HepG2 (cell line): ENCODE data around the gene SFTPB. TPM values are rescaled to one million over a fixed set of nuclear protein-coding genes. Genes with fewer than 3 reads are reported as not detected.
A peak's percentile ranks its signal among the peaks of the same experiment; 100 is the strongest.

ENCODE experiments used
- ATAC-seq: fragments of 200-7000 bp; cut with Tn5 transposase; 3 replicates; pipeline ENCODE4 v1.9.1; 2020; ENCODE audit warnings: mild to moderate bottlenecking, moderate library complexity
- BruUV-seq: library from RNA; stranded (reverse); fragments of 400-500 nt; replicated peaks from 2 replicates; lab custom pipeline; 2021; lab: Mats Ljungman, UMichigan
- CTCF ChIA-PET: fragments of 300-600 bp; formaldehyde crosslinking; extraction: SDS; loops from one replicate; lab custom pipeline; 2021; ENCODE audit warnings: low total read pairs, inconsistent platforms, low intra/inter-chr PET ratio; lab: Yijun Ruan, JAX
- POLR2A ChIA-PET: fragments of 350-600 bp; sonication (Branson Sonifier 250); formaldehyde crosslinking; loops from one replicate; lab custom pipeline; 2020; ENCODE audit warnings: antibody characterized with exemption, inconsistent platforms; lab: Yijun Ruan, JAX
- DNase-seq: peaks from one replicate; pipeline ENCODE4 v3.0.0-alpha.2; 2015; ENCODE audit warnings: low spot score
- FAIRE-seq: peaks from 3 replicates; lab custom pipeline; 2011; peaks lifted over from hg19 to GRCh38; lab: Jason Lieb, UNC
- H2AFZ ChIP-seq: one replicate; pipeline ENCODE4 v1.6.1; 2011; ENCODE audit warnings: low read length, inconsistent platforms
- H3K27ac ChIP-seq: fragments of 300-600 bp; 3 replicates; pipeline ENCODE4 v1.8.0; 2011; ENCODE audit warnings: mixed run types, mild to moderate bottlenecking, mixed read lengths, low read length, inconsistent platforms; ENCODE audit not compliant: insufficient read depth; ENCODE audit errors: extremely low read length
- H3K27me3 ChIP-seq, 2 experiments: fragments of 200-600 bp in 1 of 2; 2 replicates in 1 of 2; 3 replicates in 1 of 2; pipeline versions ENCODE4 v1.6.0 to v1.8.0; 2011; ENCODE audit warnings: low read length in 2 of 2, mild to moderate bottlenecking in 2 of 2, moderate library complexity in 2 of 2, inconsistent platforms in 1 of 2; ENCODE audit not compliant: insufficient read depth in 2 of 2, control insufficient read depth in 1 of 2
- H3K36me3 ChIP-seq, 2 experiments: fragments of 200-600 bp in 1 of 2; replicated peaks in 1 of 2; 2 replicates in 1 of 2; 3 replicates in 1 of 2; pipeline versions ENCODE4 v1.5.1 to v1.8.0; 2011; ENCODE audit warnings: low read length in 2 of 2, inconsistent platforms in 1 of 2; ENCODE audit not compliant: insufficient read depth in 2 of 2, control insufficient read depth in 1 of 2
- H3K4me1 ChIP-seq: 2 replicates; pipeline ENCODE4 v1.5.1; 2012; ENCODE audit warnings: low read length, inconsistent platforms; ENCODE audit not compliant: insufficient read depth
- H3K4me2 ChIP-seq: 2 replicates; pipeline ENCODE4 v1.6.0; 2011; ENCODE audit warnings: low read depth, low read length, inconsistent platforms
- H3K4me3 ChIP-seq, 3 experiments: fragments of 200-600 bp in 1 of 3; sonication (generic), shearing (Covaris generic) in 1 of 3; replicated peaks in 1 of 3; 2 replicates each; pipeline ENCODE4 v1.5.1; 2011 to 2016; ENCODE audit warnings: low read length in 3 of 3, inconsistent platforms in 2 of 3, low read depth in 2 of 3, mild to moderate bottlenecking in 2 of 3, control low read depth in 1 of 3, mixed read lengths in 1 of 3; ENCODE audit not compliant: insufficient read depth in 1 of 3
- H3K79me2 ChIP-seq: one replicate; pipeline ENCODE4 v1.6.1; 2011; ENCODE audit warnings: low read length, inconsistent platforms; ENCODE audit not compliant: insufficient read depth
- H3K9ac ChIP-seq: 2 replicates; pipeline ENCODE4 v1.6.0; 2011; ENCODE audit warnings: mild to moderate bottlenecking, low read depth, low read length, inconsistent platforms; ENCODE audit not compliant: insufficient read depth
- H3K9me3 ChIP-seq: 2 replicates; pipeline ENCODE4 v1.5.1; 2012; ENCODE audit warnings: mild to moderate bottlenecking, low read length
- H4K20me1 ChIP-seq: 2 replicates; pipeline ENCODE4 v1.6.0; 2011; ENCODE audit warnings: inconsistent platforms, mild to moderate bottlenecking, low read length, moderate library complexity; ENCODE audit not compliant: insufficient read depth
- CAMTA2 ChIP-seq: sonication (generic); formaldehyde crosslinking; IDR thresholded peaks from 2 replicates; pipeline ENCODE4 v1.4.0; 2020; ENCODE audit warnings: mild to moderate bottlenecking, missing genetic modification reagents, borderline replicate concordance
- JUN ChIP-seq: sonication (generic); formaldehyde crosslinking; IDR thresholded peaks from 2 replicates; pipeline ENCODE4 v1.4.0; 2020; ENCODE audit warnings: mild to moderate bottlenecking, missing genetic modification reagents
- SKI ChIP-seq: fragments of 450-650 bp; IDR thresholded peaks from one replicate; pipeline ENCODE4 v1.6.1; 2018; ENCODE audit warnings: mild to moderate bottlenecking; ENCODE audit not compliant: partially characterized antibody
- TOPORS ChIP-seq: sonication (generic); formaldehyde crosslinking; IDR thresholded peaks from 2 replicates; pipeline ENCODE4 v1.8.0; 2023; ENCODE audit warnings: mild to moderate bottlenecking, missing genetic modification reagents
- ZNF263 ChIP-seq: sonication (generic); formaldehyde crosslinking; IDR thresholded peaks from 2 replicates; pipeline ENCODE4 v1.4.0; 2020; ENCODE audit warnings: missing genetic modification reagents
- ZNF646 ChIP-seq: sonication (generic); formaldehyde crosslinking; IDR thresholded peaks from 2 replicates; pipeline ENCODE4 v1.9.0; 2021; ENCODE audit warnings: mild to moderate bottlenecking, missing genetic modification reagents
- ZNF768 ChIP-seq: sonication (generic); formaldehyde crosslinking; IDR thresholded peaks from 2 replicates; pipeline ENCODE4 v1.4.0; 2020; ENCODE audit warnings: missing genetic modification reagents
- WGBS: methylation state at CpG from one replicate; pipeline ENCODE4 v1.1.6; 2017; ENCODE audit warnings: low lambda C conversion rate; 5-methylcytosine and 5-hydroxymethylcytosine counted together
- in situ Hi-C: cut with HindIII; loops from 2 replicates; pipeline ENCODE4 v1.10.0; 2017; ENCODE audit warnings: low pct_unique_long_range_greater_than_20kb; ENCODE audit not compliant: extremely low pct_ligation_motif_present
- intact Hi-C: fragments of 100-400 bp; cut with micrococcal nuclease; formaldehyde crosslinking; loops from one replicate; pipeline ENCODE4 v1.10.0; 2022; ENCODE audit not compliant: unreplicated experiment
- polyA plus RNA-seq, 8 experiments: library from polyadenylated mRNA; depleted of rRNA in 3 of 8; stranded (reverse) in 7 of 8; unstranded in 1 of 8; fragments of >200 nt; fragmentation: Illumina TruSeq in 4 of 8; extraction: Trizol in 4 of 8; gene quantifications; 2 replicates each; pipeline versions ENCODE4 v1.2.1 to v1.2.3, GENCODE V29; 2011 to 2016; ENCODE audit warnings: low read depth in 4 of 8, missing spikeins in 1 of 8, mixed read lengths in 1 of 8; ENCODE audit not compliant: insufficient read depth in 1 of 8
- total RNA-seq, 5 experiments: library from RNA; depleted of rRNA; stranded (reverse); fragments of >200 nt; fragmentation: Illumina TruSeq; extraction: Trizol; gene quantifications; 2 replicates each; pipeline ENCODE4 v1.2.3, GENCODE V29; 2016; ENCODE audit warnings: low read depth in 1 of 5

The SFTPB gene
- total and polyA plus RNA-seq, 2 of the 13 experiments (the other 11 are each of a cell fraction or from before 2014, with no cell fraction given) = not detected

DNA sequence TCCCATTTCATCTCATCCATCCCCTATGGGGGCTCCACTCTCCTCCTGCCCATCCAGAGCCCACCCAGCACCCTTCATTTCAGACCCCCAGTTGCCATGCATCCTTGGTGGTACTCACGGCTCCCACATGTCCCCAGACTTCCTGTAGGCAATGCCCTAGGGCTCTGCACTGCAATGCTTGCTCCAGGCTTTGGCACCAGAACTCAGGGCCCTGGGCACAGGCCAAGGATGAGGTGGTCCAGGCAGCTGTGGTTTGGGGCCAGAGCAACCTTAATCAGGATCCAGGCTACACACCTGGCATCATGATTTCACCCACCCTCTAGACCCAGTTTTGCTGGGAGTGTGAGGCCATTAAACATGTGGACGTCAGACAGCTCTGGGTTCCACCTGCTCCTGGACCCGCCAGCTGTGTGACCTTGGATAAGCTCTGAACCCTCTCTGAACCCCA, 414 bp downstream of the SFTPB start:
- WGBS = 21% methylated on average over 3 of the region's 3 CpGs
- peaks cover 25% of the 10 kb centered on the region for H3K4me1 ChIP-seq
- ChIA-PET CTCF (no interaction called here), POLR2A (no interaction called here)
- intact Hi-C loops (no loop called here), in situ Hi-C loops (no loop called here)
- no peaks in the 10 kb centered on the region for H3K9me3 ChIP-seq
- TF ChIP-seq ZNF768 (CRISPR knock-in tag) (peak; percentile 90), CAMTA2 (CRISPR knock-in tag) (no peak), SKI (no peak), TOPORS (CRISPR knock-in tag) (no peak)
- no peak overlapping the region for H3K9ac ChIP-seq
- DNase-seq = no peak
- H3K4me3 ChIP-seq = no peak overlapping the region
- BruUV-seq = no TSS peak
- H3K27ac ChIP-seq = no peak overlapping the region
- no peak overlapping the region for H3K4me2 ChIP-seq
- H4K20me1 ChIP-seq = no peaks in the 10 kb centered on the region
- no peaks in the 10 kb centered on the region for H3K36me3 ChIP-seq
- no peak for ATAC-seq
- no peak overlapping the region for H2AFZ ChIP-seq
- no peak for FAIRE-seq
- no peaks in the 10 kb centered on the region for H3K79me2 ChIP-seq
- H3K27me3 ChIP-seq = peaks cover 0 to 34% of the 10 kb centered on the region in 2 experiments; a peak in 3 of 5 replicates

- no peak for DNase-seq
- TF ChIP-seq ZNF646 (CRISPR knock-in tag) (0 out of 2 replicates have a peak, but pooled peaks have one; percentile 72), ZNF263 (peak; percentile 82), JUN (CRISPR knock-in tag) (no peak)
- Histone ChIP-seq H3K9me3 (no peaks in the 10 kb centered on the region), H3K27me3 (peaks cover 0 to 32% of the 10 kb centered on the region in 2 experiments; a peak in 3 of 5 replicates), H3K4me3 (no peak overlapping the region), H3K9ac (no peak overlapping the region), H3K4me2 (no peak overlapping the region), H3K79me2 (no peaks in the 10 kb centered on the region), H3K36me3 (no peaks in the 10 kb centered on the region), H4K20me1 (no peaks in the 10 kb centered on the region), H3K27ac (no peak overlapping the region), H2AFZ (no peak overlapping the region), H3K4me1 (peaks cover 25% of the 10 kb centered on the region)
- FAIRE-seq = no peak
- in situ Hi-C loops = no loop called here
- ATAC-seq = no peak
- 20% methylated on average over 10 of the region's 11 CpGs for WGBS
- ChIA-PET CTCF (no interaction called here), POLR2A (no interaction called here)
- intact Hi-C loops = no loop called here
- no TSS peak for BruUV-seq
Measured at GRCh38 chr2:85666435-85667316, 1.3 kb downstream of the SFTPB start.
